SK-N-SH (cell line): ENCODE measurements around the gene P2RY14. TPM values are rescaled to one million over a fixed set of nuclear protein-coding genes. Genes with fewer than 3 reads are reported as not detected.

Experiments
- CTCF ChIA-PET: fragments of 300-600, 350-600 bp; formaldehyde crosslinking; extraction: SDS; loops from one replicate; lab custom pipeline; 2021; lab: Yijun Ruan, JAX
- POLR2A ChIA-PET: fragments of 350-600 bp; sonication (Branson Sonifier 250); formaldehyde crosslinking; extraction: SDS; loops from one replicate; lab custom pipeline; 2020; ENCODE audit warnings: antibody characterized with exemption, inconsistent platforms; lab: Yijun Ruan, JAX
- DNase-seq: peaks from one replicate; pipeline ENCODE4 v3.0.0; 2012
- H2AFZ ChIP-seq: fragments of 200-600 bp; sonication (generic); 2 replicates; pipeline ENCODE4 v1.8.1; 2016; ENCODE audit warnings: antibody characterized with exemption, mild to moderate bottlenecking, low read depth
- H3F3A ChIP-seq: fragments of 200-600 bp; sonication (generic); replicated peaks from 2 replicates; pipeline ENCODE3; 2016; ENCODE audit warnings: antibody characterized with exemption, mild to moderate bottlenecking; ENCODE audit not compliant: insufficient read depth
- H3K27ac ChIP-seq, 2 experiments: fragments of 200-500 bp in 1 of 2; fragments of 200-600 bp in 1 of 2; sonication (Bioruptor generic) in 1 of 2; sonication (generic), shearing (Covaris generic) in 1 of 2; 2 replicates each; pipeline versions ENCODE4 v1.5.1 to v1.6.1; 2014 to 2016; ENCODE audit warnings: low read depth in 2 of 2, inconsistent platforms in 1 of 2, low read length in 1 of 2, mild to moderate bottlenecking in 1 of 2, mixed read lengths in 1 of 2
- H3K27me3 ChIP-seq: fragments of 200-600 bp; sonication (generic), shearing (Covaris generic); 2 replicates; pipeline ENCODE4 v1.6.1; 2016; ENCODE audit warnings: mixed run types; ENCODE audit not compliant: insufficient read depth
- H3K36me3 ChIP-seq, 2 experiments: fragments of 200-500 bp in 1 of 2; fragments of 200-600 bp in 1 of 2; sonication (Bioruptor generic) in 1 of 2; sonication (generic) in 1 of 2; replicated peaks in 1 of 2; 2 replicates each; pipeline versions ENCODE3 to v1.5.1; 2014 to 2016; ENCODE audit warnings: low read length in 1 of 2, mild to moderate bottlenecking in 1 of 2; ENCODE audit not compliant: insufficient read depth in 2 of 2, control insufficient read depth in 1 of 2
- H3K4me1 ChIP-seq, 2 experiments: fragments of 200-500 bp in 1 of 2; fragments of 200-600 bp in 1 of 2; sonication (Bioruptor generic) in 1 of 2; sonication (generic), shearing (Covaris generic) in 1 of 2; 2 replicates each; pipeline versions ENCODE4 v1.5.1 to v1.6.1; 2014 to 2016; ENCODE audit warnings: low read depth in 1 of 2, low read length in 1 of 2, mixed run types in 1 of 2; ENCODE audit not compliant: insufficient read depth in 2 of 2, control insufficient read depth in 1 of 2
- H3K4me2 ChIP-seq: fragments of 200-600 bp; sonication (generic), shearing (Covaris generic); 2 replicates; pipeline ENCODE4 v1.6.1; 2017; ENCODE audit warnings: mixed run types
- H3K4me3 ChIP-seq, 2 experiments: fragments of 200-500 bp in 1 of 2; fragments of 200-600 bp in 1 of 2; sonication (Bioruptor generic) in 1 of 2; sonication (generic), shearing (Covaris generic) in 1 of 2; 2 replicates each; pipeline versions ENCODE4 v1.5.1 to v1.8.1; 2014 to 2016; ENCODE audit warnings: low read depth in 2 of 2, inconsistent platforms in 1 of 2, low read length in 1 of 2, mild to moderate bottlenecking in 1 of 2, mixed read lengths in 1 of 2, moderate library complexity in 1 of 2
- H3K79me2 ChIP-seq: fragments of 200-600 bp; sonication (generic); 2 replicates; pipeline ENCODE4 v1.8.1; 2017; ENCODE audit warnings: mild to moderate bottlenecking; ENCODE audit not compliant: insufficient read depth
- H3K9ac ChIP-seq: fragments of 200-600 bp; sonication (generic); 2 replicates; pipeline ENCODE4 v1.6.1; 2017; ENCODE audit warnings: mixed run types
- H3K9me2 ChIP-seq: fragments of 200-600 bp; sonication (generic); 2 replicates; pipeline ENCODE4 v1.6.1; 2017; ENCODE audit warnings: mixed run types
- H3K9me3 ChIP-seq: fragments of 200-600 bp; sonication (generic); 2 replicates; pipeline ENCODE4 v1.6.1; 2017; ENCODE audit warnings: mixed run types, mild to moderate bottlenecking, moderate library complexity
- H4K20me1 ChIP-seq: fragments of 200-600 bp; sonication (generic); 2 replicates; pipeline ENCODE4 v1.6.1; 2017; ENCODE audit warnings: mild to moderate bottlenecking, mixed run types; ENCODE audit not compliant: insufficient read depth
- ELF1 ChIP-seq: IDR thresholded peaks from 2 replicates; pipeline ENCODE4 v1.4.0; 2012
- EP300 ChIP-seq, 2 experiments: IDR thresholded peaks; 2 replicates each; pipeline versions ENCODE4 v1.4.0 to v1.6.1; 2012; ENCODE audit warnings: borderline replicate concordance in 1 of 2, low read depth in 1 of 2, low read length in 1 of 2
- EZH2phosphoT487 ChIP-seq: fragments of 200-600 bp; sonication (generic); IDR thresholded peaks from 2 replicates; pipeline ENCODE4 v1.6.1; 2017; ENCODE audit warnings: low read depth, mixed run types, mild to moderate bottlenecking, antibody characterized with exemption, moderate library complexity, borderline replicate concordance
- FOSL2 ChIP-seq: IDR thresholded peaks from 2 replicates; pipeline ENCODE4 v1.4.0; 2012; ENCODE audit warnings: low read depth, mild to moderate bottlenecking, moderate library complexity, borderline replicate concordance
- GATA2 ChIP-seq: sonication (generic); formaldehyde crosslinking; IDR thresholded peaks from 2 replicates; pipeline ENCODE4 v1.5.0; 2020; ENCODE audit warnings: mild to moderate bottlenecking, missing genetic modification reagents
- JUND ChIP-seq: IDR thresholded peaks from 2 replicates; pipeline ENCODE4 v1.4.0; 2012
- MEF2A ChIP-seq: IDR thresholded peaks from 2 replicates; pipeline ENCODE4 v1.4.0; 2012; ENCODE audit warnings: low read depth, borderline replicate concordance
- NRF1 ChIP-seq: IDR thresholded peaks from 2 replicates; pipeline ENCODE4 v1.6.1; 2012; ENCODE audit warnings: low read depth, mild to moderate bottlenecking, low read length
- RAD21 ChIP-seq: IDR thresholded peaks from 2 replicates; pipeline ENCODE4 v1.6.1; 2012; ENCODE audit warnings: mild to moderate bottlenecking, low read length
- RCOR1 ChIP-seq: fragments of 150-350 bp; IDR thresholded peaks from 2 replicates; pipeline ENCODE4 v1.6.1; 2017; ENCODE audit warnings: antibody characterized with exemption, low read length
- SIN3A ChIP-seq: IDR thresholded peaks from 2 replicates; pipeline ENCODE4 v1.6.1; 2012; ENCODE audit warnings: low read depth, mild to moderate bottlenecking, low read length, moderate library complexity, borderline replicate concordance
- SMC3 ChIP-seq: IDR thresholded peaks from 2 replicates; pipeline ENCODE4 v1.6.1; 2012; ENCODE audit warnings: low read depth, low read length, improper control_type of control experiment
- TAF1 ChIP-seq: IDR thresholded peaks from 2 replicates; pipeline ENCODE4 v1.6.1; 2012; ENCODE audit warnings: low read depth, mild to moderate bottlenecking, low read length, moderate library complexity, borderline replicate concordance
- TCF12 ChIP-seq: IDR thresholded peaks from 2 replicates; pipeline ENCODE4 v1.4.0; 2012
- YY1 ChIP-seq: IDR thresholded peaks from 2 replicates; pipeline ENCODE4 v1.4.0; 2012; ENCODE audit warnings: low read depth, mild to moderate bottlenecking
- WGBS: methylation state at CpG from one replicate; pipeline ENCODE4 v1.1.6; 2017; ENCODE audit warnings: low lambda C conversion rate; 5-methylcytosine and 5-hydroxymethylcytosine counted together
- polyA plus RNA-seq, 3 experiments: library from polyadenylated mRNA; depleted of rRNA; stranded (reverse); fragments of >200 nt; gene quantifications; 2 replicates each; pipeline ENCODE4 v1.2.3, GENCODE V29; 2012
- TF ChIP-seq, protein P1 (sequence below): IDR thresholded peaks from 2 replicates; pipeline ENCODE4 v1.4.0; 2012; ENCODE audit warnings: low read depth, borderline replicate concordance
- TF ChIP-seq, protein P2 (sequence below): fragments of 150-350 bp; IDR thresholded peaks from 2 replicates; pipeline ENCODE4 v1.6.1; 2017; ENCODE audit warnings: antibody characterized with exemption, low read length, low read depth, borderline replicate concordance
- TF ChIP-seq, protein P3 (sequence below): fragments of 150-350 bp; IDR thresholded peaks from 2 replicates; pipeline ENCODE4 v1.6.1; 2016; ENCODE audit warnings: mild to moderate bottlenecking, low read depth, low read length

Gene P2RY14
- polyA plus RNA-seq, 1 of the 3 experiments (the other 2 are of a cell fraction), result not detected

DNA sequence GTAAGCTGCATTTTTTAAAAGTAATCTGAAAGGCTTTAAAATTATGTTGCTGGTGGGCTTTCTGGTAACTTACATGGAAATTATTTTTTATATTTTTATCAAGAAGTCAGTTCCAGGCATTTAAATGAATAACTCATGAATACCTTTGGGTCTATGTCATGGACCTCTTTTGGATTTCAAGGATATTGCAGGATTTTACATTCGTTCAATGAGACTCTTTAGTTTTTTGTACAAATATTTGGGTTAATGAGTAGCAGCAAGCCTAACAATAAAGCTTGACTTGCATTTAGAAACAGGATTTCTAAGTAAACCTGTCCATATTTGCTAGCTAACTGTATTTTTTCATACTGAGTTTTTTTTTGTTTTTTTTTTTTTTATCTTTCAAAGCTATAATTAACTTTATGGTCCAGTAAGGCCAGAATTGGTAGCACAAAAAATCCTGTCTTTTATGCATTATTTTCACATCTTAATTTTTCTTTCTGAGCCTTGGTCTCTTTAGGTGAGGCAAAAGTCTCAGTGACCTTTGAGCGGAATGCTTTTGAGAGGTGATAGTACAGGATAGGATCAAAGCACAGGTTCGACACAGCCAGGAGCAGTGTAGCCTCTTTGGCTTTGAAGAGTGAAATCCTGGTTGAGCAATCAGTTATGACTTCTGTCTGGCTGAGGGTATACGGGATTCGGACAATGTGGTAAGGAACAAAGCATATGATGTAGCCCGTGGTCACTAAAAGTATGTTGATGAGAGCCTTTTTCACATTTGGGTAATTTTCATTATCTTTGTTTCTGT is 80.2 kb downstream of the P2RY14 start:
- H3K9me2 ChIP-seq, result no peaks in the 10 kb centered on the region

DNA sequence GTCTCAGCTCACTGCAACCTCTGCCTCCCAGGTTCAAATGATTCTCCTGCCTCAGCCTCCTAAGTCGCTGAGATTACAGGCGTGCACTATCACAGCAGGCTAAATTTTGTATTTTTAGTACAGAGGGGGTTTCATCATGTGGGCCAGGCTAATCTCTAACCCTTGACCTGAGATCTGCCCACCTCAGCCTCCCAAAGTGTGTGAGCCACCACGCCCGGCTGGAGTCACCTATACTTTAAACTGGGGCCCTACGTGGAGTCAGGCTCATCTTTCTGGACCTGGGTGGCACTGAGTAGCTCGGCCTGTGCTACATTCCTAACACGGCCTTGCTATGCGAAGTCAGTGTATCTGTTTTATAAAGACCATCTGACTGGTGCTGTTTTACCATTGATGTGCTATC is 81.1 kb downstream of the P2RY14 start:
- Histone ChIP-seq H4K20me1 (no peaks in the 10 kb centered on the region), H3K79me2 (no peaks in the 10 kb centered on the region), H3K9me2 (no peaks in the 10 kb centered on the region), H3K27ac (no peak overlapping the region), H3K4me3 (no peak overlapping the region), H3F3A (no peaks in the 10 kb centered on the region), H3K4me2 (no peak overlapping the region), H2AFZ (no peak overlapping the region), H3K9ac (no peak overlapping the region), H3K36me3 (no peaks in the 10 kb centered on the region), H3K9me3 (no peaks in the 10 kb centered on the region), H3K27me3 (no peaks in the 10 kb centered on the region), H3K4me1 (no peaks in the 10 kb centered on the region)
- CTCF ChIA-PET, result interaction anchor here (0.7 to 3.3 kb wide), 3 partner anchors 12 to 29 kb away, joined by 3 to 21 read pairs (median 4); no protein-coding TSS in a partner anchor
- no peak for DNase-seq
- 91% methylated on average over 8 of the region's 8 CpGs for WGBS
- POLR2A ChIA-PET, result no interaction called here
- TF ChIP-seq, protein P1, sequence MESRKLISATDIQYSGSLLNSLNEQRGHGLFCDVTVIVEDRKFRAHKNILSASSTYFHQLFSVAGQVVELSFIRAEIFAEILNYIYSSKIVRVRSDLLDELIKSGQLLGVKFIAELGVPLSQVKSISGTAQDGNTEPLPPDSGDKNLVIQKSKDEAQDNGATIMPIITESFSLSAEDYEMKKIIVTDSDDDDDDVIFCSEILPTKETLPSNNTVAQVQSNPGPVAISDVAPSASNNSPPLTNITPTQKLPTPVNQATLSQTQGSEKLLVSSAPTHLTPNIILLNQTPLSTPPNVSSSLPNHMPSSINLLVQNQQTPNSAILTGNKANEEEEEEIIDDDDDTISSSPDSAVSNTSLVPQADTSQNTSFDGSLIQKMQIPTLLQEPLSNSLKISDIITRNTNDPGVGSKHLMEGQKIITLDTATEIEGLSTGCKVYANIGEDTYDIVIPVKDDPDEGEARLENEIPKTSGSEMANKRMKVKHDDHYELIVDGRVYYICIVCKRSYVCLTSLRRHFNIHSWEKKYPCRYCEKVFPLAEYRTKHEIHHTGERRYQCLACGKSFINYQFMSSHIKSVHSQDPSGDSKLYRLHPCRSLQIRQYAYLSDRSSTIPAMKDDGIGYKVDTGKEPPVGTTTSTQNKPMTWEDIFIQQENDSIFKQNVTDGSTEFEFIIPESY, result no peak
- TF ChIP-seq ELF1 (no peak), EZH2phosphoT487 (no peak), YY1 (no peak), NRF1 (no peak), RAD21 (no peak), MEF2A (no peak), FOSL2 (no peak), EP300 (IDR thresholded peaks at IDR 0.05; ENCODE audit: borderline replicate concordance in 1 of 2, low read depth in 1 of 2, low read length in 1 of 2) (no peak), TAF1 (no peak), JUND (no peak), TCF12 (no peak), SMC3 (no peak)

More for the DNA sequence above, 80.2 kb downstream of the P2RY14 start:
- Histone ChIP-seq H3K36me3 (no peaks in the 10 kb centered on the region), H3K4me1 (no peaks in the 10 kb centered on the region), H3K79me2 (no peaks in the 10 kb centered on the region), H3F3A (no peaks in the 10 kb centered on the region), H3K4me3 (no peak overlapping the region), H3K27me3 (no peaks in the 10 kb centered on the region), H3K27ac (peak overlapping the region in 1 of 2 experiments; percentile 36; a peak in 2 of 4 replicates), H2AFZ (no peak overlapping the region), H3K9ac (no peak overlapping the region), H3K4me2 (no peak overlapping the region), H4K20me1 (no peaks in the 10 kb centered on the region), H3K9me3 (no peaks in the 10 kb centered on the region)
- DNase-seq, result no peak
- no peak for TF ChIP-seq GATA2 (CRISPR knock-in tag)
- TF ChIP-seq, protein P2, sequence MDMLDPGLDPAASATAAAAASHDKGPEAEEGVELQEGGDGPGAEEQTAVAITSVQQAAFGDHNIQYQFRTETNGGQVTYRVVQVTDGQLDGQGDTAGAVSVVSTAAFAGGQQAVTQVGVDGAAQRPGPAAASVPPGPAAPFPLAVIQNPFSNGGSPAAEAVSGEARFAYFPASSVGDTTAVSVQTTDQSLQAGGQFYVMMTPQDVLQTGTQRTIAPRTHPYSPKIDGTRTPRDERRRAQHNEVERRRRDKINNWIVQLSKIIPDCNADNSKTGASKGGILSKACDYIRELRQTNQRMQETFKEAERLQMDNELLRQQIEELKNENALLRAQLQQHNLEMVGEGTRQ, result no peak
- TF ChIP-seq, protein P3, sequence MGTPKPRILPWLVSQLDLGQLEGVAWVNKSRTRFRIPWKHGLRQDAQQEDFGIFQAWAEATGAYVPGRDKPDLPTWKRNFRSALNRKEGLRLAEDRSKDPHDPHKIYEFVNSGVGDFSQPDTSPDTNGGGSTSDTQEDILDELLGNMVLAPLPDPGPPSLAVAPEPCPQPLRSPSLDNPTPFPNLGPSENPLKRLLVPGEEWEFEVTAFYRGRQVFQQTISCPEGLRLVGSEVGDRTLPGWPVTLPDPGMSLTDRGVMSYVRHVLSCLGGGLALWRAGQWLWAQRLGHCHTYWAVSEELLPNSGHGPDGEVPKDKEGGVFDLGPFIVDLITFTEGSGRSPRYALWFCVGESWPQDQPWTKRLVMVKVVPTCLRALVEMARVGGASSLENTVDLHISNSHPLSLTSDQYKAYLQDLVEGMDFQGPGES, result no peak
- TF ChIP-seq, protein P1, result no peak
- TF ChIP-seq SIN3A, result no peak
- no peak for TF ChIP-seq RCOR1
- TF ChIP-seq EP300 (IDR thresholded peaks at IDR 0.05; ENCODE audit: borderline replicate concordance in 1 of 2, low read depth in 1 of 2, low read length in 1 of 2), result no peak
- no peak for TF ChIP-seq YY1
- no peak for TF ChIP-seq TCF12
- 64% methylated on average over 6 of the region's 6 CpGs for WGBS
- ChIA-PET CTCF (interaction anchor here (0.6 to 3.3 kb wide), 3 partner anchors 13 to 30 kb away, joined by 3 to 21 read pairs (median 4); no protein-coding TSS in a partner anchor), POLR2A (no interaction called here)
